Muscle of leg (tissue), 16 donors: ENCODE results near the gene WNK4. TPM values are rescaled to one million over a fixed set of nuclear protein-coding genes. Genes with fewer than 3 reads are reported as not detected.
A peak's percentile ranks its signal among the peaks of the same experiment; 100 is the strongest.
"Not testable (repeated sequence)": the region's sequence is repeated elsewhere in the genome, so short reads cannot be mapped to it uniquely, and the experiment has no call there.

ENCODE experiments used
- DNase-seq: peaks from one replicate; pipeline ENCODE4 v3.0.0; 2013
- H3K27ac ChIP-seq: one replicate; pipeline ENCODE4 v1.5.1; 2013; ENCODE audit warnings: mild to moderate bottlenecking, low read length, control low read depth
- H3K27me3 ChIP-seq: one replicate; pipeline ENCODE4 v1.6.1; 2013; ENCODE audit warnings: low read length; ENCODE audit not compliant: control insufficient read depth, insufficient read depth
- H3K36me3 ChIP-seq: one replicate; pipeline ENCODE4 v1.6.1; 2013; ENCODE audit warnings: low read length; ENCODE audit not compliant: control insufficient read depth, insufficient read depth
- H3K4me1 ChIP-seq: one replicate; pipeline ENCODE4 v1.6.1; 2013; ENCODE audit warnings: low read length; ENCODE audit not compliant: control insufficient read depth, insufficient read depth
- H3K4me3 ChIP-seq: one replicate; pipeline ENCODE4 v1.5.1; 2013; ENCODE audit warnings: low read length, control low read depth
- H3K9me3 ChIP-seq: replicated peaks from 2 replicates; pipeline ENCODE4 v1.6.1; 2013; ENCODE audit warnings: low read depth, low read length; ENCODE audit not compliant: control insufficient read depth
- WGBS: methylation state at CpG from one replicate; pipeline ENCODE4 v1.1.5; 2013; ENCODE audit warnings: missing lambda C conversion rate; ENCODE audit not compliant: insufficient coverage; 5-methylcytosine and 5-hydroxymethylcytosine counted together
- long read RNA-seq, 11 donors: transcript quantifications; one replicate each; lab custom pipeline, GENCODE V29; 2026
- polyA plus RNA-seq, 8 donors: library from polyadenylated mRNA; unstranded; fragments of 120-200 nt; gene quantifications; one replicate each; pipeline versions ENCODE4 v1.2.1 to v1.2.3, GENCODE V29; 2013; ENCODE audit warnings: inconsistent platforms in 1 of 8, low replicate concordance in 1 of 8; ENCODE audit not compliant: insufficient read length in 8 of 8, insufficient read depth in 1 of 8
- total RNA-seq: library from RNA; stranded (reverse); fragments of 120-200 nt; gene quantifications from one replicate; pipeline ENCODE4 v1.2.4, GENCODE V29; 2013

Gene WNK4
- 0.09 TPM for total RNA-seq
- 1 to 10 TPM in 3 of 8 donors, under 1 TPM in 5; 0.20 to 1.2 (median 0.67) TPM for polyA plus RNA-seq
- long read RNA-seq, donor 1, result 0 reads
- long read RNA-seq, donor 2, result 0 reads
- long read RNA-seq, donor 3, result 0 reads
- long read RNA-seq, donor 4, result 0 reads
- long read RNA-seq, donor 5, partial matches to known transcripts, result 0 of 205 reads
- long read RNA-seq, donor 5, other reads (novel, unspliced or antisense), result 205 of 205 reads
- long read RNA-seq, donor 6, result 0 reads
- long read RNA-seq, donor 7, result 0 reads
- long read RNA-seq, donor 8, result 0 reads
- long read RNA-seq, donor 9, result 0 reads
- long read RNA-seq, donor 10, result 0 reads
- long read RNA-seq, donor 11, result 0 reads

DNA sequence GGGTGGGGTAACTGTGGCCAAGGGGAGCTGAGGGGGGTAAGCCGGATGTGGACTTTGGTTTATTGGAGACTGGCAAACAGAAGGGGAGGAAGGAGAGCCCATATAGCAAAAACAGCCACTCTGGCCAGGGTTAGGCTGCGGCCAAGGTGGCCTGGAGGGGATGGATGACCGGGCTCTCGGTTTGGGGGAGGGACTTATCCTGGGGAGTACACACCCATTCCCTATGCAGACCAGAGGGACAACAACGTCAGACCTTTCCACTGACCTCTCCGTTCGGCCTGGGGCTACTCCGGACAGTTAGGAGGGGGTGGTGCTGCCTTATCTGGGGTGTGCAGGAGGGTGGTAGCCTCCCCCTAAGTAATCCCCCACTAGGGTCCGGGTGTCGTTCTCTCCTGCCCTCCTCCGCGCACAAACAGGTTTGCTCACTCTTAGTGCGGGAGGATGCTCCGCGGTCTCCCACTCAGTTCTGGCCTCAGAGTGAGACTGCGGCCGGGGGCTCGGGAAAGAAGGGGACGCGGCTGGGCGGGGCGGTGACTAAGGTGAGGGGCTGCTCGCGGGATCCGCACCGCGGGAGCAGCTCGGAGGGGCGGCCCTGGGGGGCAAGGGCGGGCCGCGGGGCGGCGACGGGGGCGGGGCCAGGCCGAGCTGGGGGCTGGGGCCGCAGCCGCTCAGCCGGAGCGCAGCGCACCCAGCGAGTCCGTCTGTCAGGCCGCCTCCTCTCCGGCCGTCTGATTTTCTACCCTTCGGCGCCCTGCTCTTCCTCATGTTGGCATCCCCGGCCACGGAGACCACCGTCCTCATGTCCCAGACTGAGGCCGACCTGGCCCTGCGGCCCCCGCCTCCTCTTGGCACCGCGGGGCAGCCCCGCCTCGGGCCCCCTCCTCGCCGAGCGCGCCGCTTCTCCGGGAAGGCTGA, at the start of gene WNK4:
Gene WNK4 (plus strand): TSS at position 675 of the 915 bp plus-strand sequence. CDS start 89 bp downstream, at position 764.
- no peaks in the 10 kb centered on the region for H3K9me3 ChIP-seq
- DNase-seq, result peak; percentile 33
- peak within 1 kb of the TSS; percentile 7 for H3K27ac ChIP-seq
- H3K4me1 ChIP-seq, result peaks cover 15% of the 10 kb centered on the region
- peaks cover 58% of the 10 kb centered on the region for H3K27me3 ChIP-seq
- WGBS, result under 1% methylated on average over 57 of the region's 65 CpGs
- peak within 1 kb of the TSS; percentile 29 for H3K4me3 ChIP-seq
- peaks cover 40% of the 10 kb centered on the region for H3K36me3 ChIP-seq

DNA sequence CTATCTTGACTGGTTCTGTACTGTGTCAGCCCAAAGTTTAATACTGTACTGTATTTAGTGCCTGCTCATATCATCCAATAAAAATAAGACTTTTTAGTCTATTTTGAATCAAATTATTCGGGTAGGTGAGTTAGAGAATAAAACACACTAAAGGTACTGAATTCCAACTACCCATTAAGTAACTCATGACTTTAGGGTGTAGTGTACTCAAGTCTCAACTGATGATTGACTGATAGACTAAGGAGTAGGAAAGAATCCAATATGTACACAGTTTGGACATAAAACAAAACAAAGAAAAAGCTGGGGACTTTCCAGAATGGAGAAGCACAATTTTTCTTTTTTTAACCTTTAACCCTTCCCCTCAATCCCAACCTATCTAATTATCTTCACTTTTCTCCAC, 39.7 kb upstream of the WNK4 start:
- peaks cover 2% of the 10 kb centered on the region for H3K9me3 ChIP-seq
- no peak for DNase-seq
- no peak overlapping the region for H3K4me3 ChIP-seq
- peaks cover 6% of the 10 kb centered on the region for H3K27me3 ChIP-seq
- H3K27ac ChIP-seq, result no peak overlapping the region
- peaks cover 13% of the 10 kb centered on the region for H3K4me1 ChIP-seq
- WGBS, result no CpG with 5 or more reads among the region's 1 CpG
- peaks cover 3% of the 10 kb centered on the region for H3K36me3 ChIP-seq

- H3K9me3 ChIP-seq, H3K27ac ChIP-seq, H3K4me3 ChIP-seq, H3K36me3 ChIP-seq, DNase-seq: not testable (repeated sequence)
- Histone ChIP-seq H3K27me3 (peaks cover 12% of the 10 kb centered on the region), H3K4me1 (peaks cover 13% of the 10 kb centered on the region)
- WGBS, result 100% methylated on average over 2 of the region's 11 CpGs
Observed at GRCh38 chr17:42742916-42743315, 37.5 kb upstream of the WNK4 start.

DNA sequence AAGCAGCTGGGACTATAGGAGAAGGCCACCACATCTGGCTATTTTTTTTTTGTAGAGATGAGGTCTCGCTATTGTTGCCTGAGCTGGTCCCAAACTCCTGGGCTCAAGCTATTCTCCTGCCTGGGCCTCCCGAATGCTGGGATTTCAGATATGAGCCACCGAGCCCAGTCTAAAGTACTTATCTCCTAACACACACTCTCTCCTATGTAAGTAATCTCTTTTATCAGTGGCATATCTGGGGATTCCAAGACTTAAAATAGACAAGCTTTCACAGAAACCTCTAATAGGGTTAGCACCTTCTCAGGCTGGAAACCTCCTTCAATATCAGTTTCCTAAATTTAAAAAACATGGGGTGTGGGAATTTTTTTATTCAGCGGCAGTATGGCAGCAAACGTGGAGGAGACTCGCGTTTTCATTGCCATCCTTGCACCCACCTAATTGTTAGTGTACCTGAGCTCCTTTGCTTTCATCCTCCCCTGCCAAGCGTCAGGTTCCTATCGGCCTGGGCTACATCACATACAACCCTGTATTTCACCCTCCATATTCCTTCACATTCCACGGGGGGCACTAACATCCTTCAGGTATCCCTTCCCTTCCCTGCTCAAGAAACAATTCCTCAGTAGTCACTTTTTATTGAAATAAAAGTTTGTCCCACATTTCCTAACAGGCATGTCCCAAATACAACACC, 36.7 kb upstream of the WNK4 start:
- peaks cover 2% of the 10 kb centered on the region for H3K9me3 ChIP-seq
- H3K4me3 ChIP-seq, result peak overlapping the region; percentile 87

DNA sequence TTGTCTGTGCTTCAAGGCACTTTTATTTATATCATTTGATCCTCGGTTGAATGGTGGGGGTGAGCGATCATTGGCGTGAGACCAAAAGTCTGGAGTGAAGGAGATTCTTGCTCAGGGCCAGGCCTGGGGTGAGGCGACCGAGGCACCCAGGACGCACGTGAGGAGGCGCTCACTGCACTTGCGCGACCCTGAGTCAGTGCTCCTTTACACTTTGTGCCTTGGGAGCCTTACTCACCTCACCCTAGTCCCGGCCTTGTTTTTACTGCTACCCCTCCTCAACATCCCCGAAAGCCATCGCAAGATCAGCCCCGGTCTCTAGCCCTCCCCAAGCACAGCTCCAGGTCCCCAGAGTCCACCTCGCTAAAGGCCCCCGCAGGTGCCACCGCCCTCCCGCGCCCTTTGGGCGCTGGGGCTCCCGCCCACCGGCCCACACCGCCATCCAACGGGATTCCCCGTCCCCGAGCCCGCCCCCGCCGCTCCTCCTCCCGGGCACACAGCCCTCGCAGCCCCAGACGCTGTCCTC, 36.1 kb upstream of the WNK4 start:
- peak; percentile 62 for DNase-seq

More for the DNA sequence above, 36.7 kb upstream of the WNK4 start:
- Histone ChIP-seq H3K27ac (peak overlapping the region; percentile 92), H3K4me1 (peaks cover 13% of the 10 kb centered on the region), H3K36me3 (no peaks in the 10 kb centered on the region), H3K27me3 (peaks cover 12% of the 10 kb centered on the region)
- DNase-seq, result no peak
- WGBS, result 15% methylated on average over 6 of the region's 10 CpGs

GRCh38 chr17:42744806-42745617, 35.4 kb upstream of the WNK4 start, which contains the start of gene EZH1:
TSS of gene EZH1 (minus strand) at chr17:42745040. CDS start at chr17:42728941, 16,099 bp downstream.
- peak; percentile 95 for DNase-seq
- Histone ChIP-seq H3K4me3 (peak within 1 kb of the TSS; percentile 87), H3K9me3 (peaks cover 2% of the 10 kb centered on the region), H3K36me3 (no peaks in the 10 kb centered on the region), H3K4me1 (peaks cover 20% of the 10 kb centered on the region), H3K27ac (peak within 1 kb of the TSS; percentile 92), H3K27me3 (peaks cover 12% of the 10 kb centered on the region)
- WGBS, result 1% methylated on average over 35 of the region's 50 CpGs

More for the DNA sequence above, 36.1 kb upstream of the WNK4 start:
- WGBS, result under 1% methylated on average over 29 of the region's 32 CpGs
- Histone ChIP-seq H3K9me3 (peaks cover 2% of the 10 kb centered on the region), H3K4me3 (peak overlapping the region; percentile 87), H3K4me1 (peaks cover 16% of the 10 kb centered on the region), H3K36me3 (no peaks in the 10 kb centered on the region), H3K27ac (peak overlapping the region; percentile 92), H3K27me3 (peaks cover 12% of the 10 kb centered on the region)

- WGBS, result no CpG with 5 or more reads among the region's 7 CpGs
- Histone ChIP-seq H3K27ac (peak overlapping the region; percentile 35), H3K9me3 (peaks cover 2% of the 10 kb centered on the region), H3K4me1 (peaks cover 21% of the 10 kb centered on the region), H3K27me3 (peaks cover 12% of the 10 kb centered on the region), H3K4me3 (no peak overlapping the region), H3K36me3 (no peaks in the 10 kb centered on the region)
- peak; percentile 63 for DNase-seq
Observed at GRCh38 chr17:42748202-42748907, 32.1 kb upstream of the WNK4 start.

- Histone ChIP-seq H3K9me3 (peaks cover 2% of the 10 kb centered on the region), H3K4me3 (no peak overlapping the region), H3K4me1 (peaks cover 14% of the 10 kb centered on the region), H3K36me3 (no peaks in the 10 kb centered on the region), H3K27me3 (peaks cover 12% of the 10 kb centered on the region), H3K27ac (peak overlapping the region; percentile 35)
- no peak for DNase-seq
- WGBS, result 69% methylated on average over 6 of the region's 11 CpGs
Observed at GRCh38 chr17:42748908-42749798, 31.3 kb upstream of the WNK4 start.
